Astrocyte of the spinal cord (primary cell): Measurements from ENCODE around the gene UNK.

Source experiments
- DNase-seq: peaks from one replicate; pipeline ENCODE4 v3.0.0; 2011; ENCODE audit warnings: low read depth, low spot score
- H3K4me3 ChIP-seq: 2 replicates; pipeline ENCODE4 v1.5.1; 2011; ENCODE audit warnings: low read depth, mild to moderate bottlenecking, low read length, moderate library complexity
- CTCF ChIP-seq: IDR thresholded peaks from 2 replicates; pipeline ENCODE4 v1.5.1; 2012; ENCODE audit warnings: low read depth, mild to moderate bottlenecking, low read length, inconsistent platforms
- in situ Hi-C: cut with HindIII; loops from 2 replicates; pipeline ENCODE4 v1.10.0; 2017; ENCODE audit warnings: low sequenced_read_pairs

UNK gene

GRCh38 chr17:75740215-75740614, 44.4 kb upstream of the UNK start:
- H3K4me3 ChIP-seq: no peak overlapping the region
- no peak for DNase-seq
- in situ Hi-C loops: no loop called here
- no peak for TF ChIP-seq CTCF

- no peak for DNase-seq
- TF ChIP-seq CTCF: no peak
- in situ Hi-C loops: no loop called here
- H3K4me3 ChIP-seq: no peak overlapping the region
Observed at GRCh38 chr17:75740631-75741077, 44.0 kb upstream of the UNK start.

DNA sequence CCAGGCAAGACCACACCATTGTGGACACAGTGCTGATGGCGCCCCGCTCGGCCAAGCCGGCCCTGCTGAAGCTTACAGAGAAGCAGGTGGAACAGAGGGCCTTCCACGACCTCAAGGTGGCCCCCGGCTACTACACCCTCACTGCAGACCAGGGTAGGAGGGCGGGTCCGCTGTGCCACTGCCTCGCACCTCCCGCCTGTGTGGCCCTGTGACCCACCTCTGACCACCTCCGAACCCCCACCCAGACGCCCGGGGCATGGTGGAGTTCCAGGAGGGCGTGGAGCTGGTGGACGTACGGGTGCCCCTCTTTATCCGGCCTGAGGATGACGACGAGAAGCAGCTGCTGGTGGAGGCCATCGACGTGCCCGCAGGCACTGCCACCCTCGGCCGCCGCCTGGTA, 42.3 kb upstream of the UNK start:
- in situ Hi-C loops: no loop called here
- no peak for TF ChIP-seq CTCF
- no peak for DNase-seq
- H3K4me3 ChIP-seq: no peak overlapping the region

- DNase-seq: no peak
- TF ChIP-seq CTCF: no peak
- in situ Hi-C loops: no loop called here
- H3K4me3 ChIP-seq: no peak overlapping the region
Observed at GRCh38 chr17:75743625-75744206, 40.9 kb upstream of the UNK start.

DNA sequence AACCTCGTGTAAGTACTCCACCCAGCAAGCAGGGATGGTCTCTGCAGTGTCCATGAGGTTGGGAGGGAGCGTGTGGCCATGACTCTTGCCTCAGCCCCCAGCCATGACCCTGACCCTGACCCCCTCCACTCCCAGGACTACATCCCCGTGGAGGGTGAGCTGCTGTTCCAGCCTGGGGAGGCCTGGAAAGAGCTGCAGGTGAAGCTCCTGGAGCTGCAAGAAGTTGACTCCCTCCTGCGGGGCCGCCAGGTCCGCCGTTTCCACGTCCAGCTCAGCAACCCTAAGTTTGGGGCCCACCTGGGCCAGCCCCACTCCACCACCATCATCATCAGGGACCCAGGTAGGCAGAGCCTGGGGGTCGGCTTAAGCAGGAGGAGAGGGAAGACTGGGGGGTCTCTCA, 35.9 kb upstream of the UNK start:
- no peak overlapping the region for H3K4me3 ChIP-seq
- in situ Hi-C loops: no loop called here
- no peak for DNase-seq
- TF ChIP-seq CTCF: no peak

GRCh38 chr17:75749545-75750389, 34.8 kb upstream of the UNK start:
- DNase-seq: peak; percentile 62
- TF ChIP-seq CTCF: peak; percentile 86
- in situ Hi-C loops: no loop called here
- no peak overlapping the region for H3K4me3 ChIP-seq
